HepG2 (cell line): ENCODE measurements around the gene THRSP. TPM values are rescaled to one million over a fixed set of nuclear protein-coding genes. Genes with fewer than 3 reads are reported as not detected.

Experiments
- ATAC-seq: fragments of 200-7000 bp; cut with Tn5 transposase; 3 replicates; pipeline ENCODE4 v1.9.1; 2020; ENCODE audit warnings: mild to moderate bottlenecking, moderate library complexity
- BruUV-seq: library from RNA; stranded (reverse); fragments of 400-500 nt; replicated peaks from 2 replicates; lab custom pipeline; 2021; lab: Mats Ljungman, UMichigan
- CTCF ChIA-PET: fragments of 300-600 bp; formaldehyde crosslinking; extraction: SDS; loops from one replicate; lab custom pipeline; 2021; ENCODE audit warnings: low total read pairs, inconsistent platforms, low intra/inter-chr PET ratio; lab: Yijun Ruan, JAX
- POLR2A ChIA-PET: fragments of 350-600 bp; sonication (Branson Sonifier 250); formaldehyde crosslinking; loops from one replicate; lab custom pipeline; 2020; ENCODE audit warnings: antibody characterized with exemption, inconsistent platforms; lab: Yijun Ruan, JAX
- DNase-seq: peaks from one replicate; pipeline ENCODE4 v3.0.0-alpha.2; 2015; ENCODE audit warnings: low spot score
- FAIRE-seq: peaks from 3 replicates; lab custom pipeline; 2011; peaks lifted over from hg19 to GRCh38; lab: Jason Lieb, UNC
- H2AFZ ChIP-seq: one replicate; pipeline ENCODE4 v1.6.1; 2011; ENCODE audit warnings: low read length, inconsistent platforms
- H3K27ac ChIP-seq: fragments of 300-600 bp; 3 replicates; pipeline ENCODE4 v1.8.0; 2011; ENCODE audit warnings: mixed run types, mild to moderate bottlenecking, mixed read lengths, low read length, inconsistent platforms; ENCODE audit not compliant: insufficient read depth; ENCODE audit errors: extremely low read length
- H3K27me3 ChIP-seq, 2 experiments: fragments of 200-600 bp in 1 of 2; 2 replicates in 1 of 2; 3 replicates in 1 of 2; pipeline versions ENCODE4 v1.6.0 to v1.8.0; 2011; ENCODE audit warnings: low read length in 2 of 2, mild to moderate bottlenecking in 2 of 2, moderate library complexity in 2 of 2, inconsistent platforms in 1 of 2; ENCODE audit not compliant: insufficient read depth in 2 of 2, control insufficient read depth in 1 of 2
- H3K36me3 ChIP-seq, 2 experiments: fragments of 200-600 bp in 1 of 2; replicated peaks in 1 of 2; 2 replicates in 1 of 2; 3 replicates in 1 of 2; pipeline versions ENCODE4 v1.5.1 to v1.8.0; 2011; ENCODE audit warnings: low read length in 2 of 2, inconsistent platforms in 1 of 2; ENCODE audit not compliant: insufficient read depth in 2 of 2, control insufficient read depth in 1 of 2
- H3K4me1 ChIP-seq: 2 replicates; pipeline ENCODE4 v1.5.1; 2012; ENCODE audit warnings: low read length, inconsistent platforms; ENCODE audit not compliant: insufficient read depth
- H3K4me2 ChIP-seq: 2 replicates; pipeline ENCODE4 v1.6.0; 2011; ENCODE audit warnings: low read depth, low read length, inconsistent platforms
- H3K4me3 ChIP-seq, 3 experiments: fragments of 200-600 bp in 1 of 3; sonication (generic), shearing (Covaris generic) in 1 of 3; replicated peaks in 1 of 3; 2 replicates each; pipeline ENCODE4 v1.5.1; 2011 to 2016; ENCODE audit warnings: low read length in 3 of 3, inconsistent platforms in 2 of 3, low read depth in 2 of 3, mild to moderate bottlenecking in 2 of 3, control low read depth in 1 of 3, mixed read lengths in 1 of 3; ENCODE audit not compliant: insufficient read depth in 1 of 3
- H3K79me2 ChIP-seq: one replicate; pipeline ENCODE4 v1.6.1; 2011; ENCODE audit warnings: low read length, inconsistent platforms; ENCODE audit not compliant: insufficient read depth
- H3K9ac ChIP-seq: 2 replicates; pipeline ENCODE4 v1.6.0; 2011; ENCODE audit warnings: mild to moderate bottlenecking, low read depth, low read length, inconsistent platforms; ENCODE audit not compliant: insufficient read depth
- H3K9me3 ChIP-seq: 2 replicates; pipeline ENCODE4 v1.5.1; 2012; ENCODE audit warnings: mild to moderate bottlenecking, low read length
- H4K20me1 ChIP-seq: 2 replicates; pipeline ENCODE4 v1.6.0; 2011; ENCODE audit warnings: inconsistent platforms, mild to moderate bottlenecking, low read length, moderate library complexity; ENCODE audit not compliant: insufficient read depth
- AKAP8 ChIP-seq: sonication (generic); formaldehyde crosslinking; IDR thresholded peaks from 2 replicates; pipeline ENCODE4 v1.5.1; 2020; ENCODE audit warnings: mild to moderate bottlenecking, missing genetic modification reagents
- BCL3 ChIP-seq: sonication (generic); formaldehyde crosslinking; IDR thresholded peaks from 2 replicates; pipeline ENCODE4 v1.5.1; 2020; ENCODE audit warnings: mild to moderate bottlenecking, missing genetic modification reagents, moderate library complexity
- DNMT3B ChIP-seq: conservative IDR thresholded peaks from 2 replicates; pipeline ENCODE4 v1.6.1; 2016; ENCODE audit warnings: missing biosample characterization, control low read depth
- IRF1 ChIP-seq: sonication (generic); formaldehyde crosslinking; IDR thresholded peaks from 2 replicates; pipeline ENCODE4 v1.4.0; 2020; ENCODE audit warnings: low read depth, mild to moderate bottlenecking, missing genetic modification reagents
- POLR2AphosphoS5 ChIP-seq: IDR thresholded peaks from 2 replicates; pipeline ENCODE4 v1.6.1; 2012; ENCODE audit warnings: low read depth, low read length
- REST ChIP-seq, 2 experiments: IDR thresholded peaks; 2 replicates each; pipeline ENCODE4 v1.6.1; 2011 to 2012; ENCODE audit warnings: low read length in 2 of 2, borderline replicate concordance in 1 of 2, low read depth in 1 of 2, mild to moderate bottlenecking in 1 of 2, moderate library complexity in 1 of 2
- SKIL ChIP-seq: sonication (generic); formaldehyde crosslinking; IDR thresholded peaks from 2 replicates; pipeline ENCODE4 v1.8.0; 2022; ENCODE audit warnings: missing genetic modification reagents, mild to moderate bottlenecking, moderate library complexity, borderline replicate concordance
- THAP11 ChIP-seq: IDR thresholded peaks from 2 replicates; pipeline ENCODE4 v1.6.1; 2016; ENCODE audit warnings: missing biosample characterization, missing genetic modification reagents
- ZNF7 ChIP-seq: IDR thresholded peaks from 2 replicates; pipeline ENCODE4 v1.6.1; 2016; ENCODE audit warnings: missing biosample characterization, missing genetic modification reagents
- ZNF737 ChIP-seq: sonication (generic); formaldehyde crosslinking; IDR thresholded peaks from 2 replicates; pipeline ENCODE4 v1.5.0; 2020; ENCODE audit warnings: missing genetic modification reagents, mild to moderate bottlenecking, borderline replicate concordance
- WGBS: methylation state at CpG from one replicate; pipeline ENCODE4 v1.1.6; 2017; ENCODE audit warnings: low lambda C conversion rate; 5-methylcytosine and 5-hydroxymethylcytosine counted together
- in situ Hi-C: cut with HindIII; loops from 2 replicates; pipeline ENCODE4 v1.10.0; 2017; ENCODE audit warnings: low pct_unique_long_range_greater_than_20kb; ENCODE audit not compliant: extremely low pct_ligation_motif_present
- intact Hi-C: fragments of 100-400 bp; cut with micrococcal nuclease; formaldehyde crosslinking; loops from one replicate; pipeline ENCODE4 v1.10.0; 2022; ENCODE audit not compliant: unreplicated experiment
- polyA plus RNA-seq, 8 experiments: library from polyadenylated mRNA; depleted of rRNA in 3 of 8; stranded (reverse) in 7 of 8; unstranded in 1 of 8; fragments of >200 nt; fragmentation: Illumina TruSeq in 4 of 8; extraction: Trizol in 4 of 8; gene quantifications; 2 replicates each; pipeline versions ENCODE4 v1.2.1 to v1.2.3, GENCODE V29; 2011 to 2016; ENCODE audit warnings: low read depth in 4 of 8, missing spikeins in 1 of 8, mixed read lengths in 1 of 8; ENCODE audit not compliant: insufficient read depth in 1 of 8
- total RNA-seq, 5 experiments: library from RNA; depleted of rRNA; stranded (reverse); fragments of >200 nt; fragmentation: Illumina TruSeq; extraction: Trizol; gene quantifications; 2 replicates each; pipeline ENCODE4 v1.2.3, GENCODE V29; 2016; ENCODE audit warnings: low read depth in 1 of 5

The THRSP gene
- total and polyA plus RNA-seq, 2 of the 13 experiments (the other 11 are each of a cell fraction or from before 2014, with no cell fraction given), result 0.13 to 0.58 TPM

GRCh38 chr11:78034623-78035022 lies 29.0 kb upstream of the THRSP start:
- ChIA-PET POLR2A (interaction anchor here (0.9 to 1.7 kb wide), 2 partner anchors 11 to 40 kb away, joined by 3 to 5 read pairs; no protein-coding TSS in a partner anchor), CTCF (no interaction called here)
- no peaks in the 10 kb centered on the region for H3K9me3 ChIP-seq
- H2AFZ ChIP-seq, result no peak overlapping the region
- in situ Hi-C loops (no loop called here), intact Hi-C loops (no loop called here)
- FAIRE-seq (no peak), ATAC-seq (no peak), DNase-seq (no peak)
- H4K20me1 ChIP-seq, result no peaks in the 10 kb centered on the region
- no peak overlapping the region for H3K27ac ChIP-seq
- H3K4me2 ChIP-seq, result peak overlapping the region; percentile 56
- H3K4me3 ChIP-seq, result no peak overlapping the region
- H3K79me2 ChIP-seq, result no peaks in the 10 kb centered on the region
- no peak overlapping the region for H3K9ac ChIP-seq
- H3K27me3 ChIP-seq, result no peaks in the 10 kb centered on the region
- BruUV-seq, result no TSS peak
- H3K36me3 ChIP-seq, result no peaks in the 10 kb centered on the region
- peaks cover 92% of the 10 kb centered on the region for H3K4me1 ChIP-seq
- 29% methylated on average over 10 of the region's 10 CpGs for whole genome bisulfite sequencing
- TF ChIP-seq SKIL (CRISPR knock-in tag) (no peak), ZNF7 (CRISPR knock-in tag) (no peak), ZNF737 (CRISPR knock-in tag) (no peak), IRF1 (CRISPR knock-in tag) (no peak), DNMT3B (CRISPR knock-in tag) (no peak), BCL3 (CRISPR knock-in tag) (no peak), POLR2AphosphoS5 (no peak), AKAP8 (CRISPR knock-in tag) (no peak), THAP11 (no peak), REST (IDR thresholded peaks at IDR 0.05; ENCODE audit: borderline replicate concordance in 1 of 2, low read depth in 1 of 2, low read length in 2 of 2) (no peak)
